22Rv1 (cell line): Measurements from ENCODE around the gene CTR9.

Experiments
- H3K27ac ChIP-seq: fragments of 450-650 bp; 2 replicates; pipeline ENCODE4 v1.5.1; 2017
- CTCF ChIP-seq: fragments of 450-650 bp; IDR thresholded peaks from 2 replicates; pipeline ENCODE4 v1.5.1; 2017; ENCODE audit warnings: mild to moderate bottlenecking
- ZFX ChIP-seq: fragments of 450-650 bp; IDR thresholded peaks from 2 replicates; pipeline ENCODE4 v1.6.1; 2017; ENCODE audit warnings: antibody characterized with exemption, borderline replicate concordance

Gene CTR9

GRCh38 chr11:10780040-10780439 lies 29.0 kb downstream of the CTR9 start:
- H3K27ac ChIP-seq, result no peak overlapping the region
- TF ChIP-seq ZFX, result no peak
- no peak for TF ChIP-seq CTCF

- no peak overlapping the region for H3K27ac ChIP-seq
- TF ChIP-seq ZFX, result no peak
- no peak for TF ChIP-seq CTCF
These were observed 33.4 kb downstream of the CTR9 start for GRCh38 chr11:10784232-10785145.

GRCh38 chr11:10785146-10785474 lies 34.1 kb downstream of the CTR9 start:
- TF ChIP-seq ZFX, result no peak
- no peak for TF ChIP-seq CTCF
- no peak overlapping the region for H3K27ac ChIP-seq

GRCh38 chr11:10786451-10786850 lies 35.4 kb downstream of the CTR9 start:
- no peak for TF ChIP-seq CTCF
- no peak for TF ChIP-seq ZFX

GRCh38 chr11:10792385-10793068 lies 41.5 kb downstream of the CTR9 start:
- H3K27ac ChIP-seq, result no peak overlapping the region
- TF ChIP-seq CTCF, result peak; percentile 95
- TF ChIP-seq ZFX, result no peak

More at GRCh38 chr11:10786451-10786850, 35.4 kb downstream of the CTR9 start:
- no peak overlapping the region for H3K27ac ChIP-seq

GRCh38 chr11:10793470-10794255 lies 42.6 kb downstream of the CTR9 start:
- H3K27ac ChIP-seq, result no peak overlapping the region
- TF ChIP-seq ZFX (no peak), CTCF (no peak)
